ENCODE results near the gene TNFRSF12A. TPM values are rescaled to one million over a fixed set of nuclear protein-coding genes. Genes with fewer than 3 reads are reported as not detected.

TNFRSF12A gene
- total and polyA plus RNA-seq, 9 of the 15 experiments (the other 6 are each of a cell fraction or from before 2014, with no cell fraction given): 0.41 to 61.8 (median 26.5) TPM

DNA sequence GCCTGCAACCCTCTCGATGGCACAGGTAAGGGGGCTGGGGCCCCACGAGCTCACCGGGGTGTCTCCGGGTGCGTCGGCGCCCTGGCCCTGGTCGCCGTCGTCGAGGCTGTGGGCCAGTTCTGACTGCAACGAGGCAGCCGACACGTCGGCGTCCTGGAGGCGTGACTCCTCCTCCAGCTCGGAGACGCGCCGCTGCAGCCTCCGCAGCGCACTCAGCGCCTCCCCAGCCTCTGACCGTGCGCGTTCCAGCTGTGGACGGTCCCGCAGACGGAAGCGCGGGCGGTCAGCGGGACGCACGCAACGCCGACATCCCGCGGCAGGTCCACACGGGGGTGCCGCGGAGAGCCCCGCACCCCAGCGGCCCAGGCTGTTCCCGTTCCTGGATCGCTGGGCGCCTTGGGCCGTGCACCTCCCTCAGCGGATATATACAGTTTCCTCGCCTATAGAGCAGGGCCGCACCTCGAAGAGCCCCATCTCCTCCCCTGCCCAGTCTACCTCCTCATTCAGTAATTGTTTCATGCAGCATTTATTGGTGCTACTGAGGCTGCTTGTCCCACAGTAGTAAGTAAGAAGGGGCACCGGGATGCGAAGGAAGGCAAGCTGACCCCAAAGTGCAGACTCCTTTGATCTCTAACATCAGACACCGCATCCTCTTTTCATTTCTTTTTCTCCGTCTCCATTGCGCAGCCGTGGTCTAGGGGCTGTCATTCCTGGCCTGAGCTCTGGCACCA is 9.5 kb downstream of the TNFRSF12A start (continued):
- TF ChIP-seq, protein P1, sequence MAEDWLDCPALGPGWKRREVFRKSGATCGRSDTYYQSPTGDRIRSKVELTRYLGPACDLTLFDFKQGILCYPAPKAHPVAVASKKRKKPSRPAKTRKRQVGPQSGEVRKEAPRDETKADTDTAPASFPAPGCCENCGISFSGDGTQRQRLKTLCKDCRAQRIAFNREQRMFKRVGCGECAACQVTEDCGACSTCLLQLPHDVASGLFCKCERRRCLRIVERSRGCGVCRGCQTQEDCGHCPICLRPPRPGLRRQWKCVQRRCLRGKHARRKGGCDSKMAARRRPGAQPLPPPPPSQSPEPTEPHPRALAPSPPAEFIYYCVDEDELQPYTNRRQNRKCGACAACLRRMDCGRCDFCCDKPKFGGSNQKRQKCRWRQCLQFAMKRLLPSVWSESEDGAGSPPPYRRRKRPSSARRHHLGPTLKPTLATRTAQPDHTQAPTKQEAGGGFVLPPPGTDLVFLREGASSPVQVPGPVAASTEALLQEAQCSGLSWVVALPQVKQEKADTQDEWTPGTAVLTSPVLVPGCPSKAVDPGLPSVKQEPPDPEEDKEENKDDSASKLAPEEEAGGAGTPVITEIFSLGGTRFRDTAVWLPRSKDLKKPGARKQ (CRISPR knock-in tag; IDR thresholded peaks at IDR 0.05): no peak
- TF ChIP-seq, protein P2, sequence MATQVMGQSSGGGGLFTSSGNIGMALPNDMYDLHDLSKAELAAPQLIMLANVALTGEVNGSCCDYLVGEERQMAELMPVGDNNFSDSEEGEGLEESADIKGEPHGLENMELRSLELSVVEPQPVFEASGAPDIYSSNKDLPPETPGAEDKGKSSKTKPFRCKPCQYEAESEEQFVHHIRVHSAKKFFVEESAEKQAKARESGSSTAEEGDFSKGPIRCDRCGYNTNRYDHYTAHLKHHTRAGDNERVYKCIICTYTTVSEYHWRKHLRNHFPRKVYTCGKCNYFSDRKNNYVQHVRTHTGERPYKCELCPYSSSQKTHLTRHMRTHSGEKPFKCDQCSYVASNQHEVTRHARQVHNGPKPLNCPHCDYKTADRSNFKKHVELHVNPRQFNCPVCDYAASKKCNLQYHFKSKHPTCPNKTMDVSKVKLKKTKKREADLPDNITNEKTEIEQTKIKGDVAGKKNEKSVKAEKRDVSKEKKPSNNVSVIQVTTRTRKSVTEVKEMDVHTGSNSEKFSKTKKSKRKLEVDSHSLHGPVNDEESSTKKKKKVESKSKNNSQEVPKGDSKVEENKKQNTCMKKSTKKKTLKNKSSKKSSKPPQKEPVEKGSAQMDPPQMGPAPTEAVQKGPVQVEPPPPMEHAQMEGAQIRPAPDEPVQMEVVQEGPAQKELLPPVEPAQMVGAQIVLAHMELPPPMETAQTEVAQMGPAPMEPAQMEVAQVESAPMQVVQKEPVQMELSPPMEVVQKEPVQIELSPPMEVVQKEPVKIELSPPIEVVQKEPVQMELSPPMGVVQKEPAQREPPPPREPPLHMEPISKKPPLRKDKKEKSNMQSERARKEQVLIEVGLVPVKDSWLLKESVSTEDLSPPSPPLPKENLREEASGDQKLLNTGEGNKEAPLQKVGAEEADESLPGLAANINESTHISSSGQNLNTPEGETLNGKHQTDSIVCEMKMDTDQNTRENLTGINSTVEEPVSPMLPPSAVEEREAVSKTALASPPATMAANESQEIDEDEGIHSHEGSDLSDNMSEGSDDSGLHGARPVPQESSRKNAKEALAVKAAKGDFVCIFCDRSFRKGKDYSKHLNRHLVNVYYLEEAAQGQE (IDR thresholded peaks at IDR 0.05; ENCODE audit: borderline replicate concordance): peak; percentile 84
- TF ChIP-seq, protein P2 (CRISPR knock-in tag; IDR thresholded peaks at IDR 0.05; ENCODE audit: low read depth): no peak
- TF ChIP-seq EGR1 (conservative IDR thresholded peaks at IDR 0.05): peak; percentile 61
- TF ChIP-seq KDM5B (IDR thresholded peaks at IDR 0.05; ENCODE audit: insufficient replicate concordance, low read depth, low read length): peak; percentile 53
- TF ChIP-seq, protein P3, sequence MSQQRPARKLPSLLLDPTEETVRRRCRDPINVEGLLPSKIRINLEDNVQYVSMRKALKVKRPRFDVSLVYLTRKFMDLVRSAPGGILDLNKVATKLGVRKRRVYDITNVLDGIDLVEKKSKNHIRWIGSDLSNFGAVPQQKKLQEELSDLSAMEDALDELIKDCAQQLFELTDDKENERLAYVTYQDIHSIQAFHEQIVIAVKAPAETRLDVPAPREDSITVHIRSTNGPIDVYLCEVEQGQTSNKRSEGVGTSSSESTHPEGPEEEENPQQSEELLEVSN (IDR thresholded peaks at IDR 0.05; ENCODE audit: borderline replicate concordance in 1 of 2, extremely low read depth in 1 of 2, insufficient read depth in 1 of 2, insufficient read length in 1 of 2, low read depth in 1 of 2, low read length in 1 of 2, poor library complexity in 1 of 2, severe bottlenecking in 1 of 2): peak; percentile 77 to 83
- TF ChIP-seq L3MBTL2 (IDR thresholded peaks at IDR 0.05): peak; percentile 98
- no peak for TF ChIP-seq ATF7 (IDR thresholded peaks at IDR 0.05)
- TF ChIP-seq, protein P4, sequence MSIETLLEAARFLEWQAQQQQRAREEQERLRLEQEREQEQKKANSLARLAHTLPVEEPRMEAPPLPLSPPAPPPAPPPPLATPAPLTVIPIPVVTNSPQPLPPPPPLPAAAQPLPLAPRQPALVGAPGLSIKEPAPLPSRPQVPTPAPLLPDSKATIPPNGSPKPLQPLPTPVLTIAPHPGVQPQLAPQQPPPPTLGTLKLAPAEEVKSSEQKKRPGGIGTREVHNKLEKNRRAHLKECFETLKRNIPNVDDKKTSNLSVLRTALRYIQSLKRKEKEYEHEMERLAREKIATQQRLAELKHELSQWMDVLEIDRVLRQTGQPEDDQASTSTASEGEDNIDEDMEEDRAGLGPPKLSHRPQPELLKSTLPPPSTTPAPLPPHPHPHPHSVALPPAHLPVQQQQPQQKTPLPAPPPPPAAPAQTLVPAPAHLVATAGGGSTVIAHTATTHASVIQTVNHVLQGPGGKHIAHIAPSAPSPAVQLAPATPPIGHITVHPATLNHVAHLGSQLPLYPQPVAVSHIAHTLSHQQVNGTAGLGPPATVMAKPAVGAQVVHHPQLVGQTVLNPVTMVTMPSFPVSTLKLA (conservative IDR thresholded peaks at IDR 0.05): peak in 1 of 2 experiments; percentile 50; a peak in 1 of 4 replicates
- 0 out of 2 replicates have a peak, but pooled peaks have one; percentile 10 for TF ChIP-seq JUND (IDR thresholded peaks at IDR 0.05; ENCODE audit: borderline replicate concordance, low read depth, low read length)
- no peak; the same call in 2 of the 3 replicates for TF ChIP-seq JUND (tag; IDR thresholded peaks at IDR 0.05; ENCODE audit: borderline replicate concordance, low read depth, low read length)
- peak; percentile 44 for TF ChIP-seq HNRNPLL (IDR thresholded peaks at IDR 0.05; ENCODE audit: low read depth, low read length, poor library complexity, severe bottlenecking)
- peak; percentile 69; the same call in 1 of the 2 replicates for TF ChIP-seq RB1 (IDR thresholded peaks at IDR 0.05; ENCODE audit: low read depth)
- TF ChIP-seq CREM (IDR thresholded peaks at IDR 0.05; ENCODE audit: low read depth): peak; percentile 66

All from K562 (cell line).